ENCODE measurements around the gene RASAL2.

GRCh38 chr1:178324003-178324402 lies 230.1 kb downstream of the RASAL2 start:
- TF ChIP-seq ZSCAN30 (CRISPR knock-in tag; IDR thresholded peaks at IDR 0.05) (no peak), HMG20B (CRISPR knock-in tag; conservative IDR thresholded peaks at IDR 0.05) (no peak), NFRKB (IDR thresholded peaks at IDR 0.05) (no peak), TBL1XR1 (IDR thresholded peaks at IDR 0.05; ENCODE audit: borderline replicate concordance, low read length, partially characterized antibody) (no peak), ZFX (CRISPR knock-in tag; IDR thresholded peaks at IDR 0.05; ENCODE audit: low read depth) (no peak), EP300 (IDR thresholded peaks at IDR 0.05; ENCODE audit: low read depth in 2 of 2, low read length in 2 of 2) (no peak), EP300 (CRISPR knock-in tag; IDR thresholded peaks at IDR 0.05; ENCODE audit: borderline replicate concordance) (no peak), CEBPB (IDR thresholded peaks at IDR 0.05; ENCODE audit: borderline replicate concordance, low read depth, low read length) (no peak), ZNF335 (CRISPR knock-in tag; IDR thresholded peaks at IDR 0.05) (no peak), FOXK2 (IDR thresholded peaks at IDR 0.05) (no peak), SMYD3 (CRISPR knock-in tag; IDR thresholded peaks at IDR 0.05) (no peak)
- TF ChIP-seq, protein P1, sequence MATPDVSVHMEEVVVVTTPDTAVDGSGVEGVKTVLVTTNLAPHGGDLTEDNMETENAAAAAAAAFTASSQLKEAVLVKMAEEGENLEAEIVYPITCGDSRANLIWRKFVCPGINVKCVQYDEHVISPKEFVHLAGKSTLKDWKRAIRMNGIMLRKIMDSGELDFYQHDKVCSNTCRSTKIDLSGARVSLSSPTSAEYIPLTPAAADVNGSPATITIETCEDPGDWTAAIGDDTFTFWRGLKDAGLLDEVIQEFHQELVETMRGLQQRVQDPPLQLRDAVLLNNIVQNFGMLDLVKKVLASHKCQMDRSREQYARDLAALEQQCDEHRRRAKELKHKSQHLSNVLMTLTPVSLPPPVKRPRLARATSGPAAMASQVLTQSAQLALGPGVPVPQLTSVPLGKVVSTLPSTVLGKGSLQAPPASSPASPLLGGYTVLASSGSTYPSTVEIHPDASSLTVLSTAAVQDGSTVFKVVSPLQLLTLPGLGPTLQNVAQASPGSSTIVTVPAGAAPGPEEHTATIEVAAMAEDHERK (CRISPR knock-in tag; IDR thresholded peaks at IDR 0.05; ENCODE audit: low read depth) = no peak

All from HepG2 (cell line).